HUDEP-2 (cell line): ENCODE results near the gene ANKS6.

Experiments used
- DNase-seq, 76 experiments: peaks; one replicate each; lab custom pipeline; 2025; ENCODE audit not compliant: unreplicated experiment in 76 of 76; lab: John Stamatoyannopoulos, UW

Gene ANKS6

DNA sequence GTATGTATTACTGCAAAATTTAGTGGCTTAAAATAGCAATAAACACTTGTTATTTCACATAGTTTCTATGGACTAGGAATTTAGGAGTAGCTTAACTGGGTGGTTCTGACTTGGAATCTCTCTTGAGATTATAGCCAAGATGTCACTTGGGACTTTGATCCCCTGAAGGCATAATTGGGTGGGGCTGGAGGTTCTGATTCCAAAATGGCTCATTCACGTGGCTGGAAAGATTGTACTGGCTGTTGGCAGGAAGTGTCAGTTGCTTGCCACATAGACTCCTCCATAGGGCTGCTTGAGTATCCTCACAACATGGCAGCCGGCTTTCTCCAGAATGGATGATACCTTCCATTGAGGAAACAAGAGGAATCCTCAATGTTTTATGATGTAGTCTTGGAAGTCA is 22.4 kb upstream of the ANKS6 start:
- no peak for DNase-seq

DNA sequence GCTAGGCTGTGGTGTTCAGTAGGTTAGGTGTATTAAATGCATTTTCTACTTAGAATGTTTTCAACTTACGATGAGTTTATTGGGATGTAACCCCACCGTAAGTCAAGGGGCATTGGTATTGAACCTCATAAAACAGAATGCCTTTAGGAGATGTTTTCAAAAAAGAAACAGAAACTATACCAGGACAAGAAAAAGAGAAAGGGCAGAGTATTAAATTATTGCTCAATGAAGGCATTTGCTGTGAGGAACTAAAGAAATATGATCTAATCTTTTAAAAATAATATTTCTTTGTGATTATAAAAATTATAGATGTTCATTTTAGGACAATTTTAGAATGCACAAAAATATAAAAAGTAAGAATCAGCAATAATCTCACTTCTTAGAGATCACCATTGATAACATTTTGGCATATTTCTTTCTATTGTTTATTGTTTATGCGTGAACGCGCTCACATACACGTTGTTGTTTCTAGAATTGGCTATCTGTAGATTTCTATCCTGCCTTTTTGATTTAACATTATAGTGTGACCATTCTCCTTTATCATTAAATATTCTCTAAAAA is 19.1 kb upstream of the ANKS6 start:
- no peak for DNase-seq

DNA sequence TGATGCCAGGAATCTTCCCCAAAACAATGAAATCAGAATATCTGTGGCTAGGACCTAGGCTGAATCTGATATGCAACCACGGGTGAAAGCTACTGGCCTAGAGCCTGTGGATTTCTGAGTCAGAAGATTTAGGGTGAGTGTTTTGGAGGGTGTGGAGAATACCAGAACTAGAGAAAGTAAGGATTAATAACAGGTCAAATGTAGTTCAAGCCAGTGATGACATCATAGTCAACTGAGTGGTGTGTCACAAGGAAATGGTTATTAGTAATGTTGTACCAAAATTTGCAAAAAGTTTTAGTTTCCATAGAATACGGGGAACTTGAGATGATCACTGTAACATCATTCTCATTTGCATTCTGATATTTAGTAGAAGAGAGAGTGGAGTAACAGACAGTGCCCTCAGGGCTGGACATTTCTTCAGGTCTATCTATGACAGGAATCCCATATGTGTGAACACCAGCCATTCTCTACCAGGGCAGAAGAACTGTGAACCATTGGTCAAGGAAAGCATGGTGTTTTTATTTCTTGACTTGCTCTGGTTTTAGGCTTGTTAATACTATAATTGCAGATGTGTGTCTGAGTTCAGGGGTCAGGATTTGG is 14.8 kb upstream of the ANKS6 start:
- DNase-seq: no peak

- no peak for DNase-seq
Measured at GRCh38 chr9:98810102-98810842, 13.9 kb upstream of the ANKS6 start.

GRCh38 chr9:98809311-98810101 is 13.2 kb upstream of the ANKS6 start:
- no peak for DNase-seq

GRCh38 chr9:98808875-98809274 is 12.5 kb upstream of the ANKS6 start:
- no peak for DNase-seq

- DNase-seq: peak in 5 of 76 experiments; percentile 6 to 19 (median 13)
Measured at GRCh38 chr9:98808411-98808815, 12.1 kb upstream of the ANKS6 start.

GRCh38 chr9:98807814-98808195 is 11.4 kb upstream of the ANKS6 start:
- DNase-seq: no peak

- DNase-seq: no peak
Measured at GRCh38 chr9:98807070-98807813, 10.9 kb upstream of the ANKS6 start, which contains the start of gene GALNT12. Gene GALNT12 (plus strand): TSS chr9:98807670. CDS start chr9:98807699, 29 bp downstream.

DNA sequence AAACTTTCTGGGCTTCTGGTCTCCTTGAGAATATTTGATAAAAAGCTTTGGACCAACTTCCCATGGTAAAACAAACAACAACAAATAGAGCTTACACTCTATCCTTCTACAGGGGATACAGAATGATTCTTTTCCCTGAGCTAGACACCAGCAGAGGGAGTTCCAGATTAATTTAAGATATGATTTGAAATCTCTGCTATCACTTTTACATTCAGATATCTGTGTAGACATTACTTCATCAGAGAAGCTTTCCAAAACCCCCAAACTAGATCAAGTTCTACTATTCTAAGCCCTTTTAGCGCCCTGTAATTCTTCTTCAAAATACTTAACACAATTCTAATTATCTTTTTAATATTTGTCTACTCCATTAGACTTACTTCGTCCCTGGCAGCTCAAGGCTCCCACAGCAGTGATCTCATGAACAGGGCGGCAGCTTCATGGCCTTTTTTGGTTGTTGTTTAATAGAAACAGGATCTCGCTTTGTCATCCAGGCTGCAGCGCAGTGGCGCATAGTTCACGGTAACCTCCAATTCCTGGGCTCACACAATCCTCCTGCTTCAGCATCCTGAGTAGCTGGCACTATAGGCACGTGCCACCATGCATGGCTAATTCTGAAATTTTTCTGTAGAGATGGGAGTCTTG is 10.2 kb upstream of the ANKS6 start:
- no peak for DNase-seq

DNA sequence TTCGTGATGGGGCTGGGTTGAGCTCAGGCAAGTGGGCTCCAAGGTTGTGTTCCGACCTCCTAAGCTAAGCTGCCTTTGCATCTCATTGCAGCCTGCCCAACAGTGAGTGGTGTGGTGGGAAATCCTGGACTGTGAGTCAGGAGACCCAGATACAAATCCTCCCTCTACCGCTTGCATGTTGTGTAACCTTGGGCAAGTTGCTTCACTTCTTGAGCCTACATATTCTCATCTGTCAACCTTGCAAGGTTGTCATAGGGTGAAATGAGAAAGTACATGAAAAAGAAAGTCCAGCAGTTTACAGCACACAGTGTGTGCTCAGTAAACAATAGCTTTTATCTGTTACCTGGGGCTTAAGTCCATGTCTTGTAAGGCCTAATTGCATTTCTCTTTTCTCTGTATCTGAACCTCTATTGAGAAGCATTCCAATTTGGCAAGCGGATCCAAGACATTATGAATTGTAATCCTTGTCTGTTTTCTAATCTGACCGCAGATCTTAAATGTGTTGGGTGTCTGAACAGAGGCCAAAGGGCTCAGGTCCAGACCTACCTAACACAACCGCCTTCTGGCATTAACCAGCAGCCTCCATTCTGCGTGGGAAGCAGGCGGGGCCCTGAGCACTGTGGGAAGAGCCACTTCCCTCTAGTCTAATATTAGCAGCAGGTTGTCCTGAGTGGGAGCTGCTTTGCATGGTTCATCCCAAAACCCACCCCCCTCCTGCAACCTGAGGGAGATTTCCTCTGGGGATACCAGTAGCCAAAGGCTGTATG is 9.3 kb upstream of the ANKS6 start:
- DNase-seq: no peak

- no peak for DNase-seq
Measured at GRCh38 chr9:98804083-98804482, 7.7 kb upstream of the ANKS6 start.

DNA sequence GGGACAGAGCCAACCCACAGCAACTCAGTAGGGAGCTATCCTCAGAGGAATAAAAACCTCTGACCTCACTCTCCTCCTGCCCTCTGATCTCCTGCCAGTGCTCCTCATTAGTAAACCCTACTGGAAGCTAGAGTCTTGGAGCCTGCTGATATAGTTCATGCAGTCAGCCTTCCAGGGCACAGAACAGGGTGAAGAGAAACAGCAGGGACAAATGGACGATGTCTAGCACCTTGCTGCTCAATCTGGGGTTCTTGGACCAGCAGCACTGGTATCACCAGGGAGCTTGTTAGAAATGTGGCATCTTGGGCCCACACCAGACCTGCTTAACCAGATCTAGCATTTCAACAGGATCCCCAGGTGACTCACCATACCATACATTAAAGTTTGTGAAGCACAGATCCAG is 5.6 kb upstream of the ANKS6 start:
- DNase-seq: no peak

DNA sequence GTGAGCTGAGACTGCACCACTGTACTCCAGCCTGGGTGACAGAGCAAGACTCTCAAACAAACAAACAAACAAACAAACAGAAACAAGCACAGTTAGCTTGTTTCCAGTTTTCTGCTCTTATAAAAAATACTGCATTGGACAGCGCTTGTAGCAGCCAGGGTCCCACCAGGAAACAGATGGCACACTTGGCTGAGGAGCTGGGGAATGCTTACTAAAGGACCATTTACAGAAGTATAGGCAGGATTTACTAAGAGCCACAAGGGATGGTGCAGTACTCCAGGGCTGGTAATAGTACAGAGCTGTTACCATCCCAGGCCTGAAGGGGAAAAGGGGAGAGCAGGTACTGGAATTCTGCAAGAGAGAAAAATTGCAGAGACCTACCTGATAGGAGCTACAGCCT is 5.2 kb upstream of the ANKS6 start:
- no peak for DNase-seq

DNA sequence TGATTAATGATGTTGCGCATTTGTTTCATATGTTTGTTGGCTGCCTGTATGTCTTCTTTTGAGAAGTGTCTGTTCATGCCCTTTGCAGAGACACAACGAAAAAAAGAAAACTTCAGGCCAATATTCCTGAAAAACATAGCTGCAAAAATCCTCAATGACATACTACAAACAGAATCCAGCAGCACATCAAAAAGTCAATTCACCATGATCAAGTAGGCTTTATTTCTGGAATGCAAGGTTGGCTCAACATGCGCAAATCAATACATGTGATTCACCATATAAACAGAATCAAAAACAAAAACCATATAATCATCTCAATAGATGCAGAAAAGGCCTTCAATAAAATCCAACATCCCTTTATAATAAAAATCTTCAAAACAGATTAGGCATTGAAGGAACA is 1.9 kb upstream of the ANKS6 start:
- no peak for DNase-seq

GRCh38 chr9:98797491-98797890 is 1.1 kb upstream of the ANKS6 start:
- DNase-seq: no peak

DNA sequence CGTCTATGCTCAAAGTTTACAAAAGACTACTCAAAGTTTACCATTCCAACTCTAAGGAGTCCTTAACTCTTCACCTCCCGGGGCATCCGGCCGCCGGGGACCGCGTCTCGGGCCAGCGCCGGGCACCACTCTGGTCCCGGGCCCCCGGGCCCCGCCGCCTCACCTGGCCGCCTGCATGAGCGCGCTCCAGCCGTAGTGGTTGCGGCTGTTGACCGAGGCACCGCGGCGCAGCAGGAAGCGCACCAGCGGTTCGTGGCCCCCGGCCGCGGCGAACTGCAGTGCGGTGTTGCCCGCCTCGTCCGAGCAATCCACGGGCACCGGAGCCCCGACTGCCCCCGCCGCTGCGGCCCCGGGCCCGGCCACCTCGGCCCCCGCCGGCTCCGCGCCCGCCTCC is 388 bp downstream of the ANKS6 start:
- DNase-seq: peak in 1 of 76 experiments; percentile 9

DNA sequence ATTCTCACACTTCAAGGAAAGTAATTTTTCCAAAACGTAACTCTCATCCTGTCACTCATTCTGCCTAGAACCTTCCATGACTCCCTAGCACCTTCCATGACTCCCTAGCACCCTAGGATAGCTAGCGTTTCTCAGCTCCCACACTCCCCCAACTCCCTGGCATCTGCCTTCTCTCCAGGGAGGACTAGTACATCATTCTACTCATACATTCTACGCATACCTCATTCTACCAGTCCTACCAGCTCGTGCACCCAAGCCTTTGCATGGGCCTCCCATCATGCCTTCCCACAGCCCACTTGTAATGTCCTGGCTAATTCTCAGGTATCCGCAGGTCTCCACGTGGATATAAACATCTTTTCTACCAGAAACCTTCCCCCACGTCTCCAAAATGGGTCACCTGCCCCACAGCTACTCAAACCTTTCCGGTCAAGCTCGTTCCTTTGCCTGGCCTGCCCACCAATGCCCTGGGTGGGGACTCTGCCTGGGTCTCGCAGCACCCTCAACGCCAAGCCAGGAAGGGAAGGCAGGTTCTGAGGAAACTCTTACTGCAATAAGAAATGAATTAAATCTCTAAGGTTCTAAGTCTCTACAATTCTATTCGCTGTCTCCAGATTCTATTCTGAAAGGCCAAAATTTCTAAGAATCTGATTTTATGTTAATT is 930 bp downstream of the ANKS6 start:
- DNase-seq: no peak

DNA sequence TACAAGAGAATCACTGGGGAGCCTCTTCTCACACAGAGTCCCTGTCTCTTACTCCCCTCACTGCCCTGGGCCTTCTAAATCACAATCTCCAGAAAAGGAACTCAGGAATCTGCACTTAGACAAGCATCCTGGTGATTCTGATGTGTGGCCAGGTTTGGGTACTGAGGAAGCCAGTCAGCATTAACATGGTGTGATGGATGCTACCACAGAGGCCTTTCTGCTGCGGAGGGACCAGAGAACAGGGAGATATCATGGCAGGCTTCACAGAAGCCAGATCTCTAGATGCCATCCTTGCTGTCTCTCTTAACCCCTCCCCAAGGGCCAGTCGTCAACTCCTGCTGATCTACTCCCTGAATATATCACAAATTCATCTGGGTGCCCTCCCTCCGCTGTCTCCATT is 1.6 kb downstream of the ANKS6 start:
- DNase-seq: no peak
